H1 (cell line): ENCODE measurements around the gene OR8A1. TPM values are rescaled to one million over a fixed set of nuclear protein-coding genes. Genes with fewer than 3 reads are reported as not detected.

Experiments
- CTCF ChIA-PET: fragments of 300-600 bp; sonication (Branson Sonifier 250); formaldehyde crosslinking; loops from one replicate; lab custom pipeline; 2021; ENCODE audit not compliant: partially characterized antibody; lab: Charles Lee
- POLR2A ChIA-PET: fragments of 300-600 bp; sonication (Branson Sonifier 250); formaldehyde crosslinking; loops from one replicate; lab custom pipeline; 2021; ENCODE audit warnings: inconsistent platforms; ENCODE audit not compliant: partially characterized antibody; lab: Charles Lee
- DNase-seq, 2 experiments: peaks; one replicate each; pipeline versions ENCODE4 v3.0.0 to v3.0.0-alpha.2; 2010 to 2022; ENCODE audit warnings: low spot score in 2 of 2, low read depth in 1 of 2, mixed read lengths in 1 of 2
- FAIRE-seq: peaks from 2 replicates; lab custom pipeline; 2011; peaks lifted over from hg19 to GRCh38; lab: Jason Lieb, UNC
- H2AFZ ChIP-seq: 2 replicates; pipeline ENCODE4 v1.8.1; 2012; ENCODE audit warnings: low read length, inconsistent platforms
- H2AK5ac ChIP-seq: 2 replicates; pipeline ENCODE4 v1.6.1; 2013; ENCODE audit warnings: low read depth, low read length
- H2BK120ac ChIP-seq: replicated peaks from 2 replicates; pipeline ENCODE3; 2013; ENCODE audit warnings: low read depth, low read length, inconsistent platforms
- H2BK12ac ChIP-seq: 2 replicates; pipeline ENCODE4 v1.6.1; 2013; ENCODE audit warnings: low read depth, low read length
- H2BK15ac ChIP-seq: 2 replicates; pipeline ENCODE4 v1.6.1; 2013; ENCODE audit warnings: low read length
- H2BK20ac ChIP-seq: 2 replicates; pipeline ENCODE4 v1.6.1; 2013; ENCODE audit warnings: low read length
- H2BK5ac ChIP-seq: 2 replicates; pipeline ENCODE4 v1.6.1; 2013; ENCODE audit warnings: low read depth, low read length
- H3K14ac ChIP-seq: 2 replicates; pipeline ENCODE4 v1.6.1; 2013; ENCODE audit warnings: inconsistent platforms; ENCODE audit not compliant: insufficient read length
- H3K18ac ChIP-seq: 2 replicates; pipeline ENCODE4 v1.6.1; 2013; ENCODE audit warnings: low read length; ENCODE audit errors: extremely low read depth
- H3K23ac ChIP-seq: 2 replicates; pipeline ENCODE4 v1.6.1; 2013; ENCODE audit warnings: inconsistent platforms; ENCODE audit not compliant: insufficient read length
- H3K23me2 ChIP-seq: 2 replicates; pipeline ENCODE4 v1.6.1; 2013; ENCODE audit warnings: low read depth, low read length
- H3K27ac ChIP-seq: 2 replicates; pipeline ENCODE4 v1.6.1; 2011; ENCODE audit warnings: low read depth, low read length, inconsistent platforms
- H3K27me3 ChIP-seq, 4 experiments: replicated peaks in 1 of 4; 1 replicate in 1 of 4; 2 replicates in 3 of 4; pipeline versions ENCODE4 v1.6.1 to v1.8.1; 2011 to 2013; ENCODE audit warnings: low read length in 3 of 4, mild to moderate bottlenecking in 3 of 4, inconsistent platforms in 2 of 4, mixed read lengths in 2 of 4, moderate library complexity in 1 of 4; ENCODE audit not compliant: control insufficient read depth in 3 of 4, insufficient read depth in 3 of 4; ENCODE audit errors: extremely low read depth in 1 of 4
- H3K36me3 ChIP-seq, 4 experiments: 2 replicates each; pipeline versions ENCODE4 v1.6.1 to v1.8.1; 2011 to 2013; ENCODE audit warnings: mild to moderate bottlenecking in 4 of 4, low read length in 3 of 4, moderate library complexity in 2 of 4, control low read depth in 1 of 4, inconsistent platforms in 1 of 4; ENCODE audit not compliant: insufficient read depth in 4 of 4, control insufficient read depth in 2 of 4
- H3K4ac ChIP-seq: replicated peaks from 2 replicates; pipeline ENCODE3; 2013; ENCODE audit warnings: low read length, low read depth, mixed read lengths, inconsistent platforms; ENCODE audit not compliant: insufficient read length
- H3K4me1 ChIP-seq, 4 experiments: replicated peaks in 1 of 4; 1 replicate in 1 of 4; 2 replicates in 3 of 4; pipeline versions ENCODE4 v1.6.1 to v1.8.1; 2011 to 2013; ENCODE audit warnings: low read length in 3 of 4, inconsistent platforms in 2 of 4, mixed read lengths in 1 of 4; ENCODE audit not compliant: insufficient read depth in 4 of 4, control insufficient read depth in 3 of 4
- H3K4me2 ChIP-seq, 2 experiments: 2 replicates each; pipeline versions ENCODE4 v1.6.1 to v1.8.1; 2011 to 2013; ENCODE audit warnings: low read depth in 2 of 2, low read length in 2 of 2, control low read depth in 1 of 2, inconsistent platforms in 1 of 2, mild to moderate bottlenecking in 1 of 2; ENCODE audit not compliant: insufficient read depth in 1 of 2
- H3K4me3 ChIP-seq, 4 experiments: fragments of 200-600, 300-600 bp in 1 of 4; sonication (generic), shearing (Covaris generic), sonication (Bioruptor Twin) in 1 of 4; 2 replicates each; pipeline versions ENCODE4 v1.5.1 to v1.8.1; 2011 to 2016; ENCODE audit warnings: low read length in 4 of 4, low read depth in 3 of 4, control low read depth in 2 of 4, inconsistent platforms in 2 of 4, mild to moderate bottlenecking in 2 of 4, mixed read lengths in 1 of 4, moderate library complexity in 1 of 4; ENCODE audit not compliant: insufficient read depth in 2 of 4; ENCODE audit errors: extremely low read depth in 1 of 4
- H3K56ac ChIP-seq: replicated peaks from 2 replicates; pipeline ENCODE3; 2013; ENCODE audit warnings: low read depth, mild to moderate bottlenecking, mixed read lengths, low read length, inconsistent platforms; ENCODE audit not compliant: insufficient read length
- H3K79me1 ChIP-seq: 2 replicates; pipeline ENCODE4 v1.6.1; 2013; ENCODE audit warnings: low read depth, low read length, control low read depth
- H3K79me2 ChIP-seq, 2 experiments: 2 replicates each; pipeline versions ENCODE4 v1.6.1 to v1.8.1; 2012 to 2013; ENCODE audit warnings: low read length in 2 of 2, mild to moderate bottlenecking in 2 of 2, inconsistent platforms in 1 of 2; ENCODE audit not compliant: insufficient read depth in 2 of 2, control insufficient read depth in 1 of 2
- H3K9ac ChIP-seq, 4 experiments: replicated peaks in 1 of 4; 1 replicate in 1 of 4; 2 replicates in 3 of 4; pipeline versions ENCODE4 v1.6.1 to v1.8.1; 2011 to 2013; ENCODE audit warnings: low read depth in 3 of 4, low read length in 3 of 4, control low read depth in 2 of 4, mild to moderate bottlenecking in 2 of 4, moderate library complexity in 2 of 4, inconsistent platforms in 1 of 4; ENCODE audit errors: extremely low read depth in 1 of 4
- H3K9me3 ChIP-seq, 2 experiments: 2 replicates each; pipeline versions ENCODE4 v1.6.1 to v1.8.1; 2012 to 2013; ENCODE audit warnings: mild to moderate bottlenecking in 2 of 2, moderate library complexity in 2 of 2, control low read depth in 1 of 2, inconsistent platforms in 1 of 2, low read depth in 1 of 2, low read length in 1 of 2, mixed read lengths in 1 of 2; ENCODE audit not compliant: insufficient read depth in 2 of 2
- H4K20me1 ChIP-seq, 2 experiments: replicated peaks in 1 of 2; 2 replicates each; pipeline versions ENCODE3 to v1.8.1; 2011 to 2013; ENCODE audit warnings: inconsistent platforms in 2 of 2, low read length in 2 of 2, mild to moderate bottlenecking in 1 of 2; ENCODE audit not compliant: insufficient read depth in 2 of 2, control insufficient read depth in 1 of 2
- H4K5ac ChIP-seq: 2 replicates; pipeline ENCODE4 v1.6.1; 2013; ENCODE audit warnings: low read length, low read depth, mixed read lengths, inconsistent platforms; ENCODE audit not compliant: insufficient read length
- H4K8ac ChIP-seq: 2 replicates; pipeline ENCODE4 v1.8.0; 2013; ENCODE audit warnings: mild to moderate bottlenecking, moderate library complexity, low read length, inconsistent platforms; ENCODE audit not compliant: insufficient read depth; ENCODE audit errors: extremely low read depth
- H4K91ac ChIP-seq: replicated peaks from 2 replicates; pipeline ENCODE3; 2013; ENCODE audit warnings: low read length, mixed read lengths, inconsistent platforms; ENCODE audit not compliant: insufficient read length
- ASH2L ChIP-seq: fragments of 200-600, 300-600 bp; sonication (generic); IDR thresholded peaks from one replicate; pipeline ENCODE4 v1.7.1; 2017; ENCODE audit warnings: low read length
- CHD2 ChIP-seq: IDR thresholded peaks from 2 replicates; pipeline ENCODE4 v1.6.1; 2012; ENCODE audit warnings: low read length, improper control_type of control experiment
- FOSL1 ChIP-seq: IDR thresholded peaks from 2 replicates; pipeline ENCODE4 v1.6.1; 2011; ENCODE audit warnings: mild to moderate bottlenecking, low read depth, low read length, moderate library complexity; ENCODE audit not compliant: insufficient read depth
- GTF2F1 ChIP-seq: IDR thresholded peaks from 2 replicates; pipeline ENCODE4 v1.6.1; 2012; ENCODE audit warnings: low read depth, low read length, improper control_type of control experiment, borderline replicate concordance
- HDAC2 ChIP-seq, 2 experiments: fragments of 300-600 bp in 1 of 2; sonication (generic) in 1 of 2; IDR thresholded peaks; 2 replicates each; pipeline ENCODE4 v1.6.1; 2011 to 2012; ENCODE audit warnings: low read depth in 2 of 2, low read length in 2 of 2, mild to moderate bottlenecking in 2 of 2, moderate library complexity in 2 of 2, borderline replicate concordance in 1 of 2, inconsistent platforms in 1 of 2
- HDAC6 ChIP-seq: IDR thresholded peaks from one replicate; pipeline ENCODE4 v1.7.1; 2012; ENCODE audit warnings: low read depth, mild to moderate bottlenecking, inconsistent platforms, low read length, moderate library complexity
- NANOG ChIP-seq: IDR thresholded peaks from 2 replicates; pipeline ENCODE4 v1.6.1; 2011; ENCODE audit warnings: low read length, low read depth, mild to moderate bottlenecking, inconsistent platforms; ENCODE audit not compliant: insufficient read depth, poor library complexity, severe bottlenecking
- PHF8 ChIP-seq: fragments of 200-600 bp; sonication (generic); conservative IDR thresholded peaks from 2 replicates; pipeline ENCODE4 v1.7.1; 2012; ENCODE audit warnings: low read depth, mild to moderate bottlenecking, inconsistent platforms, low read length, moderate library complexity
- TAF7 ChIP-seq: optimal IDR thresholded peaks from 2 replicates; pipeline ENCODE3; 2011; ENCODE audit warnings: low read depth, mild to moderate bottlenecking, inconsistent platforms, low read length, moderate library complexity, borderline replicate concordance
- TBP ChIP-seq: IDR thresholded peaks from 2 replicates; pipeline ENCODE4 v1.6.1; 2011; ENCODE audit warnings: low read depth, low read length, improper control_type of control experiment
- TCF12 ChIP-seq: IDR thresholded peaks from 2 replicates; pipeline ENCODE4 v1.6.1; 2011; ENCODE audit warnings: low read depth, mild to moderate bottlenecking, low read length
- WGBS, 2 experiments: shearing (Covaris generic) in 1 of 2; methylation state at CpG; one replicate each; pipeline versions ENCODE4 v1.1.6 to v1.1.7; 2013 to 2015; ENCODE audit warnings: low lambda C conversion rate in 2 of 2, mixed read lengths in 2 of 2, inconsistent platforms in 1 of 2, low coverage in 1 of 2, missing lambda C conversion rate in 1 of 2; ENCODE audit not compliant: insufficient replicate concordance in 2 of 2, insufficient coverage in 1 of 2, insufficient read length in 1 of 2; ENCODE audit errors: extremely low coverage in 1 of 2, missing lambda C conversion rate in 1 of 2; 5-methylcytosine and 5-hydroxymethylcytosine counted together
- polyA plus RNA-seq, 7 experiments: library from polyadenylated mRNA; depleted of rRNA in 3 of 7; stranded (reverse) in 5 of 7; unstranded in 2 of 7; fragments of >200 nt in 5 of 7; fragments of 200-250 nt in 2 of 7; gene quantifications; 1 replicate in 5 of 7; 2 replicates in 1 of 7; 4 replicates in 1 of 7; pipeline versions ENCODE4 v1.2.1 to v1.2.3, GENCODE V29; 2011 to 2013; ENCODE audit warnings: missing spikeins in 2 of 7, mixed read lengths in 2 of 7
- total RNA-seq: library from RNA; stranded (reverse); fragmentation: NEBNext Ultra II Directional; extraction: Animal tissue kit (Norgen Biotek cat#: 25700); gene quantifications from 2 replicates; pipeline ENCODE4 v1.2.1, GENCODE V29; 2021

OR8A1 gene
- total and polyA plus RNA-seq, 2 of the 8 experiments (the other 6 are each of a cell fraction or from before 2014, with no cell fraction given): not detected

DNA sequence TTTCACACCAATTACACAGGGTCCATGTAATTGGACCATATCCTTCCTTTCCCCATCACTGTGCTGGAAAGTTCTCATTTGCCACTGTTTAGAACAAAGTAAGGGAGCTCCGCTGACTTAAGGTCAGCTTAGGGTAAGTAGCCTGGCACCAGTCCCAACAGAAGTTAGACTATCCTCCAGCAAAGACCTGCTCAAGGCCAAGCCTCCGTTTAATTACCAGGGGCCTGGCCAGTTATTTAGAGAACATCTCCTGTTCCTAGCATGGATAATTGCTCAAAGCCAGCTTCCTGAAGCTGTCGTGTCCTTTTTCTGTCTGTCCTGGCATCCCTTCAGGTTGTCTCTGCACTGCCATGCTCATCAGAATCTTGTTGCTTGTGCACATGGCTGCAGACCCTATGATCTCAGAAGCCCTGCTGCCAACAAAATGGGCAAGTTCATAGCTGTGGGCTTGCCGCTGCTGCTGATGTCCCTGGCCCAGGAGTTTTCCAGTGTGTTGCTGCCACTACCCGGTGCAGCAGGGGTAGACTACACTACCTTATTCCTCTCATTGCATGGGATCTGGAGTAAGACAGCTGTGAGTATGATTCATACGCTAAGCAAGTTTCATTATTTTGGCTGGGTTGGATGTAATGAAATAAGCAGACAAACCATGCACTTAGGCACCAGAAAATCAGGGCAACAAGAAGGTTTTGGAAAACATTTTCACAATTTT lies 8.1 kb downstream of the OR8A1 start:
- Histone ChIP-seq H2AK5ac (no peak overlapping the region), H2BK15ac (no peak overlapping the region), H3K14ac (no peak overlapping the region), H4K20me1 (no peaks in the 10 kb centered on the region), H2BK20ac (no peak overlapping the region), H2BK5ac (no peak overlapping the region), H3K27ac (no peak overlapping the region), H3K23me2 (no peaks in the 10 kb centered on the region), H3K4ac (no peak overlapping the region), H3K4me3 (no peak overlapping the region), H3K9me3 (no peaks in the 10 kb centered on the region), H3K27me3 (no peaks in the 10 kb centered on the region), H3K79me2 (no peaks in the 10 kb centered on the region), H3K23ac (no peak overlapping the region), H3K4me1 (no peaks in the 10 kb centered on the region), H3K56ac (no peak overlapping the region), H3K79me1 (no peaks in the 10 kb centered on the region), H3K18ac (no peak overlapping the region), H4K91ac (no peak overlapping the region), H3K36me3 (no peaks in the 10 kb centered on the region), H4K5ac (no peak overlapping the region), H3K4me2 (no peak overlapping the region), H4K8ac (no peak overlapping the region), H2AFZ (peak overlapping the region; percentile 15; the same call in 1 of the 2 replicates), H3K9ac (no peak overlapping the region), H2BK120ac (no peak overlapping the region), H2BK12ac (no peak overlapping the region)
- POLR2A ChIA-PET: no interaction called here
- no peak for DNase-seq
- FAIRE-seq: no peak
- CTCF ChIA-PET: interaction anchor here (0.9 to 3.4 kb wide), 7 partner anchors 7 to 506 kb away, joined by 3 to 16 read pairs (median 5); no protein-coding TSS in a partner anchor
- WGBS, 2 experiments: 90% methylated on average over 6 of the region's 6 CpGs; no CpG with 5 or more reads in 1 of the 2 experiments
- no peak for TF ChIP-seq ASH2L
- no peak for TF ChIP-seq CHD2
- no peak for TF ChIP-seq TCF12
- no peak for TF ChIP-seq PHF8
- TF ChIP-seq TAF7: no peak
- TF ChIP-seq NANOG: no peak
- no peak for TF ChIP-seq GTF2F1
- TF ChIP-seq HDAC6: no peak
- no peak for TF ChIP-seq FOSL1
- TF ChIP-seq HDAC2 (IDR thresholded peaks at IDR 0.05; ENCODE audit: borderline replicate concordance in 1 of 2, low read depth in 2 of 2, low read length in 2 of 2): no peak
- no peak for TF ChIP-seq TBP
